Activated gamma-delta T cell treated with anti-CD3 and anti-CD28 coated beads, Interleukin-2, amount 50 U/mL, for 16 hours (primary cell): Measurements from ENCODE around the gene GDA.
"Not testable (repeated sequence)": the region's sequence is repeated elsewhere in the genome, so short reads cannot be mapped to it uniquely, and the experiment has no call there.

Experiments
- DNase-seq: peaks from one replicate; pipeline ENCODE4 v3.0.0-alpha.2; 2020; ENCODE audit warnings: low read depth

GDA gene

GRCh38 chr9:72207278-72207677 is 58.0 kb downstream of the GDA start:
- no peak for DNase-seq

GRCh38 chr9:72210522-72210921 is 61.3 kb downstream of the GDA start:
- no peak for DNase-seq

GRCh38 chr9:72211047-72211446 is 61.8 kb downstream of the GDA start:
- no peak for DNase-seq

- DNase-seq: no peak
These were observed 64.7 kb downstream of the GDA start for GRCh38 chr9:72213906-72214305.

GRCh38 chr9:72217306-72217842 is 68.1 kb downstream of the GDA start:
- DNase-seq: no peak

- DNase-seq: no peak
These were observed 71.3 kb downstream of the GDA start for GRCh38 chr9:72220589-72220988.

GRCh38 chr9:72226146-72226812 is 77.0 kb downstream of the GDA start:
- DNase-seq: no peak

GRCh38 chr9:72228282-72228681 is 79.0 kb downstream of the GDA start:
- no peak for DNase-seq

- DNase-seq: no peak
These were observed 83.5 kb downstream of the GDA start for GRCh38 chr9:72232778-72233177.

GRCh38 chr9:72247549-72247948 is 98.3 kb downstream of the GDA start:
- no peak for DNase-seq

GRCh38 chr9:72251589-72251988 is 102.3 kb downstream of the GDA start:
- no peak for DNase-seq

- no peak for DNase-seq
These were observed 105.8 kb downstream of the GDA start for GRCh38 chr9:72254901-72255545.

GRCh38 chr9:72255569-72255968 is 106.3 kb downstream of the GDA start:
- DNase-seq: no peak

- no peak for DNase-seq
These were observed 107.7 kb downstream of the GDA start for GRCh38 chr9:72256931-72257330.

GRCh38 chr9:72257814-72258213 is 108.6 kb downstream of the GDA start:
- no peak for DNase-seq

GRCh38 chr9:72262063-72262462 is 112.8 kb downstream of the GDA start:
- DNase-seq: no peak

GRCh38 chr9:72263572-72263971 is 114.3 kb downstream of the GDA start:
- no peak for DNase-seq

GRCh38 chr9:72268961-72269360 is 119.7 kb downstream of the GDA start:
- DNase-seq: no peak

GRCh38 chr9:72270359-72270758 is 121.1 kb downstream of the GDA start:
- DNase-seq: not testable (repeated sequence)

GRCh38 chr9:72271613-72272478 is 122.6 kb downstream of the GDA start:
- peak; percentile 22 for DNase-seq

GRCh38 chr9:72274441-72274840 is 125.2 kb downstream of the GDA start:
- no peak for DNase-seq

- DNase-seq: no peak
These were observed 125.7 kb downstream of the GDA start for GRCh38 chr9:72274916-72275315.

- no peak for DNase-seq
These were observed 127.2 kb downstream of the GDA start for GRCh38 chr9:72276429-72276828.
